Left hindlimb (tissue), 1 donor: Measurements from ENCODE around the gene DGCR8.

ENCODE experiments used
- DNase-seq: peaks from one replicate; pipeline ENCODE4 v3.0.0-alpha.2; 2018

Gene DGCR8

GRCh38 chr22:20068640-20069039 lies 11.4 kb upstream of the DGCR8 start:
- DNase-seq: no peak

GRCh38 chr22:20069331-20070042 lies 10.6 kb upstream of the DGCR8 start:
- no peak for DNase-seq

GRCh38 chr22:20071524-20071972 lies 8.5 kb upstream of the DGCR8 start:
- DNase-seq: no peak

GRCh38 chr22:20076627-20077172 lies 3.3 kb upstream of the DGCR8 start:
- no peak for DNase-seq

DNA sequence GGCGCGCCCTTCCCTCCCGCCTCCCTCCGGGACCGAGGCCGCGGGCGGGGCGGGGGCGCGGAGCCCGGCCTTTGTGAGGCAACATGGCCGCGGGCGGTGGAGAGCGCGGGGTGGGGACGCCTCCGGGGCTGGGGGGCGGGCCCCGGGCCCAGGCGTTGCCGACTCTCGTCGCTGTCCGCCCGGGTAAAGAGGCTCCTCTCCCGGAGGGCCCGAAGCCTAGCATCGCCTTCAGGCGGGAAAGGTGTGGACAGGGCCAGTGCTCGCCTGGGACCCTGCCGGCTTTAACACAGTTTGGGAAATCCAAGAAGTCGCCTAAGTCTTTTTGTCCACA lies 369 bp downstream of the DGCR8 start:
- peak; percentile 76 for DNase-seq

DNA sequence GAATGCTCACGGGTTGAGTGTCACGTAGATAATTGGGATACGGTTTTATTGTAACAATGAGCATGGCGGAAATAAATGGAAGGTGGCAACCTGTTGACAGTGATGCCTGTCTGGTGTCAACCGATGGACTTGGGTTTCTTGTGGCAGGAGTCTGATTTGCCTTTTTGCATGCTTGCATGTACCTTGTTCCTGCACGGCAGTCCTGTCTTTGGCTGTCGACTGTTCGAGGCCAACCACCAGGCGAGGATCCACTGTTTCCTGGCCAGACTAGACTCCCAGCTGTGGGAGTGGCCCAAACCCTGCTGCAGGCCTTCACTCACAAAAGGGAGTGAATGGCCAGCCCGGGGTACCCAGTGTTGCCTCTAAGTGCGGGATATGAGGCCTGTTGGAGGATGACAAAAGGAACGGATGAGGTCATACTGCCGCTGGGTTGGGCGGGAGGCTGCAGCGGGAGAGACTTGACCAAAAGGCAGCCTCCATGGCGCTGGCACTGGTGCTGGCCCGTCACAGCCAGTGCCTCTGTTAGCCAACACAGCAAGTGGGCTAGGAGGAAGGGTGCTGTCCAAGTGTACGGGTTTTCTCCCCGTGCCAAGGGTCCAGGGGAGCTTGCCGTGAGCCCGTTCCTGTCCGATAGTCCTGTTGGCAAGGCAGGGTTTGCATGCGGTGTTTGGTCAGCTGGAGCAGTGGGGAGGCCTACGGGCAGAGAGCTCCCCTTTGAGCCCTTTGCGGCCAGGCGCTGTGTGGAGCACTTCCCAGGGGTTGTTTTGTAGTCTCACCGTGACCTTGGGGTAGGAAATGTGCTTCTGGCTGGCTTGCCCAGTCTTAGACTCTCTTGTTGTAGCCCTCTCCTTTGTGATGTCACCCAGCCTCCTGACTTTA lies 974 bp downstream of the DGCR8 start:
- DNase-seq: peak; percentile 60

DNA sequence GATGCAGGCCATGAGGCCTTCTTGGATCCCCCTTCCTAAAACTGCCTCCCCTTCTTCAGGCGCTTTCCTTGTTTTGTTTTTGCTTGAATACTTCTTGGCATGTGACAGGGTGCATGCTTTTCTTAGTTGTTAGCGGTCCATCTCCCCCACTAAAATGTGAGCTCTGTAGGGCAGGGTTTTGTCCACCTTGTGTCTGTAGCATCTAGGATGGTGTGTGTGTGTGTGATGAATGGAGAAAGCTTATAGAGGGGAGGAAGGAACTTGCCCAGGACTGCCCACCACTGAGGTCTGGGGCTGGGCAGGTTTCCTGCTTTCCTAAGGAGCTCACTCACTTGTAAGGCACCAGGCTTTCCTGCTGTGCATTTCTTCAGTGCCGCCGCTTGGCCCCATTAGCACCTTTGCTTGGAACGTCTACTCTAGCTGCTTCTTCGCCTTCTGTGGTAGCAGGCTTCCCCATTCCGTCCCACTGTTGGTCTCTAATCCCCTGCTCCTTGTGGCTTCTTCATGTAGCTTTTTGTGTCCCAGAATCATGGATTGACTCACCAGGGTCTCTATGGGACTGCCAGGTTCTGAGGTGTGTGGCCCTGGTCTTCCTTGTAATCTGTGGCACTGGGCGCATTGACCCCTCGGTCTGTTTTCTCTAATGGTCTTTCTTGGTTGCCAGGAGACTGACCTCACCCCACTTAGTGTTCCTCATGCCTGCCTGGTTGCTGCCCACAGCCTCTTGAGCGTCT lies 3.3 kb downstream of the DGCR8 start:
- DNase-seq: no peak

DNA sequence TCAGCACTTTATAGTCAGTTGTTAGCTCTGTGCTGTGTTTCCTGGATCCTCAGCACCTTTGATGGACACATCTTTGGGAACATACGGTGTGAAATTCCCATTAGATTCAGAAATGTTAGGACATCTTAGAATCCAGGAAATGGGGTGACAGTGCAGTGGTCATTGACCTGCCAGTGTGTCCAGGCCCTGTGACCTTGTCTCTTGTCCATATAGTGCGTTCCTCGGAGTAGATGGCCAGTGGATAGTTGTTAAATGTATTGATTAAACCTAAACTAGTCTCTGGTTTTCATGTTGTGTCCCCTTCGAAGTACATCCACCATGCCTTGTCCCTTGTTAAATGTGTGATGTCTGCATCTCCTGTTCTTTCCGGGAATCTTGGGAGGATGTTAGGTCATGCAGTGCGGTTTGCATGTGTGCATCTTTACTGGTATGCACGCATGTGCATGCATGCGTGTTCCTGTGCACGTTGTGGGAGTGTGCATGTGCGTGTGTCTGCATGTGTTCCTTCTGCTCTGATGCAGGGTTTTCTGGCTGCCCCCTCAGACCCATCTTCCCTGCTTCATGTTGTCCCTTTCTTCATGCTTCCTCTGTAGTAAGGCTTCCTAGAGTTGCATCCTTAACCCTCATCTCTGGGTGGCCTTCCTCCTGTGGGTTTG lies 4.0 kb downstream of the DGCR8 start:
- DNase-seq: no peak

DNA sequence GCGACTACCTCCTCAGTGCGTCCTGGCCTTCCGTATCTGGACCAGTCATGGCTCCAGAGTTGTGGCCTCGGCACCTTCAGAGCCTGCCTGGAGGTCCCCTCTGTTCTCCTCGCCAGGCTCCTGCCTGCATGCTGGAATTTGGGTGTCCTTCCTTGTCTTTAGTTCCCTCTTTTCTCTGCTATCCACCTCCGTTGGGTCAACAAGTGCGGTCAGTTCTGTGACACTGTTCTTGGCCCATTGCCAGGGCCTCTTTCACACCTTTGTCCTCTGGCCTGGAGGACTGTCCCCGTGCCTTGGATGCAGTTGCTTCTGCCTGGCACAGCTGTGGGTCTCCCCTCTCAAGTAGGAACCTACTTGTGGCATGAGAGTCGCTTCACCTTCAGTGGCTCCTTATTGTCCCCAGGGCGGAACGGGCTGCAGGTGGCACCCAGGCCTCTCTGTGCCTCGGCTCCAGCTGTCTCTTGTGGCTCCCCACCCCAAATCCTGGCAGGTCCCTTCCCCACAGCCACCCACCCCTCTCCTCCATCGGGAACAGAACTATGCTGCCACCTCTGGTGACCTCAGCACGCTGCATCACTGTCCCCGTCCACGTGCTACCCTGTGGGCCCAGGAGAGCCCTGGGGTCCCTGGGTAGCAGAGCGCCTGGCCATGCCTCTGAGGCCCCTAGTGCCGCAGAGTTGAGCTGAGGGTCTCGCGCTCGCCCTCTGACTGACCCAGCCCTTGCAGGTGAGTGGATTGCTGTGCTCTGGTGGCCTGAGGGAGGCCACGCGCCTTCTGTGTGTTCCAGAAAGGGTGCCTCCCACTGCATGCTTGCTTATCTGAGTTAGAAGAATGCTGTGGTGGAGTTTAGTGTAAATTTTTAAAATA lies 4.7 kb downstream of the DGCR8 start:
- DNase-seq: no peak

- no peak for DNase-seq
Observed at GRCh38 chr22:20085651-20086050, 5.6 kb downstream of the DGCR8 start.

DNA sequence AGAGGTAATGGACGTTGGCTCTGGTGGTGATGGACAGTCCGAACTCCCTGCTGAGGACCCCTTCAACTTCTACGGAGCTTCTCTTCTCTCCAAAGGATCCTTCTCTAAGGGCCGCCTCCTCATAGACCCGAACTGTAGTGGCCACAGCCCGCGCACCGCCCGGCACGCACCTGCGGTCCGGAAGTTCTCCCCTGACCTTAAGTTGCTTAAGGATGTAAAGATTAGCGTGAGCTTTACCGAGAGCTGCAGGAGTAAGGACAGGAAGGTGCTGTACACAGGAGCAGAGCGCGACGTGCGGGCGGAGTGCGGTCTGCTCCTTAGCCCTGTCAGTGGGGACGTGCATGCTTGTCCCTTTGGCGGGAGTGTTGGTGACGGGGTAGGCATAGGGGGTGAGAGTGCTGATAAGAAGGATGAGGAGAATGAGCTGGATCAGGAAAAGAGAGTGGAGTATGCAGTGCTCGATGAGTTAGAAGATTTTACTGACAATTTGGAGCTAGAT lies 6.1 kb downstream of the DGCR8 start:
- no peak for DNase-seq

DNA sequence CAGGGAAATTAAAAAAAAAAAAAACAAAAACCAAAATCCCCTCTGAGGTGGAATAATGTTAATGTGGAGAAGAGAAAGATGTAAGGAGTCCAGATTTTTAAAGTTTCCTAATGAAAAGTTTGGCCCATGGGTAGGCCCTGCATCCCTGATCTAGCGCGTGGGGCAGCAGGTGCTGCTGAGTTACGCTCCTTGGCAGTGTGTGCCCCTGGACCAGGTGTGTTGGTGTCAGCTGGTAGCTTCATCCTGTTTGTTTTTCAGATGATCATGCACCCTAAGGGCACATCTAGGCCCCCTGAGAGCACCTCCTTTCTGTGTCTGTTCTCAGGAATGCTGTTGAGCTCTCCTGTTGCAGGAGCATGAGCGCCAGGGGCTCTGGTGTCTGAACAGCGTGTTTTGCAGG lies 6.7 kb downstream of the DGCR8 start:
- no peak for DNase-seq

DNA sequence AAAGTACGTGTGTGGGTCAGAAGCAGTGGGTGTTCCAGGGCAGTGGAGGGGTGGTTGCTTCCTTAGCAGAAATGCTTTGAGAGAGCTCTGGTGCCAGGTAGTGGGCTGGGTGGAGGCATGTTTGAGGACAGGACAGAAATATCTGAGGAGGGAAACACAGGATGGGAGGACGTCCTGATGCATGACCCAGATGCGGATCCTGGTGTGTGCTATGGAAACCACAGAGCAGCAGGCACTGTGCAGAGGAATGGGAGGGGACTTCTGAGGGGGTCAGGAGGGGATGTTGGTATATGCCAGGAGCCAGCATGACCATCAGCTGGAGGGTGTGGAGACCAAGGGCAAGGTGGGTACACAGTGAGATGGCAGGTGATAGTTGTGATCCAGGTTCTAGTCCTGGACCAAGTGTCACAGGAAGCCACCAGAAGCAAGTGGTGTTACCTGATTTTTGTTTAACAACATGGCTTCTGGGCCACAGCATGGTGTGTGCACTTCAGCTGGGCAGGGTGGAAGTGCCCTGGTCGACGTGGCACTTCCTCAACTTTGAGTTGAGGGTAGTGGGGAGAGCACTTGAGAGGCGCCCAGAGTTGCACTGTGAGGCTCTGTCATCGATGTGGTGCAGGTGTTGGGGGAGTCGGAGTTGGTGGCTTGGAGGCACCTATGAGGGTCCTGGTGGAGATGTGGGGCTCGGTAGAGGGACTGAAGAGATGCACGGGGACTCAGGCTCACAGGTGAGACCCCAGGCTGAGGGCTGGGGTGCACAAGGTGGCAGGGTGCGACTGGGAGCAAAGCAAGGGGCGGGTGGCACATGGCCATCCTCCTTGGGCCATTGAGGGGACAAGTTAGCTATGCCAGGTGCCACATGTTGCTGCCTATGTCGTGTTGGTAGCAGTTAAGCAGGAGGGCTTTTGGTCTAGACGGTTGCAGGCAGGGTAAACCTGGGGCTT lies 7.5 kb downstream of the DGCR8 start:
- DNase-seq: no peak

- no peak for DNase-seq
Observed at GRCh38 chr22:20088263-20088648, 8.2 kb downstream of the DGCR8 start.

GRCh38 chr22:20089226-20089976 lies 9.4 kb downstream of the DGCR8 start:
- no peak for DNase-seq

GRCh38 chr22:20089977-20090729 lies 10.1 kb downstream of the DGCR8 start:
- no peak for DNase-seq

- no peak for DNase-seq
Observed at GRCh38 chr22:20090730-20091240, 10.7 kb downstream of the DGCR8 start.

DNA sequence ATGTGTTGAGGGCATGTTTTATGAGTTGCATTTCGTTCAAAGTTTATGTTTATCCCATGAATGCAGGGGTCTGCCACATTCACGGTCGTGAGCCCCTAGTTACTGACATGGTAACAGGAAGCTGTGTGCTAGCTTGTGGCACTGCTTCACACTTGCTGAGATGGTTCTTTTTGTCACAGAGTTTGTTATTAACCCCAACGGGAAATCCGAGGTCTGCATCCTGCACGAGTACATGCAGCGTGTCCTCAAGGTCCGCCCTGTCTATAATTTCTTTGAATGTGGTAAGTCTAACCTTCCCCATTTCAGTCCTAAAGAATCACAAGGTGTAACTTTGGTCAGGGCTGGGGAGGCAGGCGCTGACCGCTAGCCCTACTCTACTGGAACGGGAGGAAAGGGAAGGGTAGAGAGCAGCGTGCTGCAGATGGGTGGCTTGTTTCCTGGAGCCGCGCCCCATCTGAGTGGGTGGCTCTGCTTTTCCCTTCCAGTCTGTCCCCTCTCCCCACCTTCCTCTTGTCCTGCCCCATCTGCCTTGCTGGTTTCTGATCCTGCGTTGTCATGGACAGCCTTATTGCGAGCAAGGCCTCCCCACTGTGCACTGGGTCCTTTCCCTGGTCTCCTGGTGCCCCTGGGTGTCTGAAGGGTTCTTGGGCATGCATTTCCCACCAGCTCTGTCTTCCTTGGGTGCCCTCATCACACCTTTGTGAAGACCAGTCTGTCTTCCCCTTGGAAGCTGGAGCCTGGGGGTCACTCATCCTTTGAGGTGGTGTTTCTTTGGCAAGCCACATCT lies 11.8 kb downstream of the DGCR8 start:
- DNase-seq: no peak
